Trophoblast cell (in vitro differentiated cells and primary cell): ENCODE measurements around the gene CEP63.

Source experiments
- DNase-seq, 2 donors: peaks; one replicate each; pipeline ENCODE4 v3.0.0-alpha.2; 2016
- H2AFZ ChIP-seq: 2 replicates; pipeline ENCODE4 v1.6.1; 2013; ENCODE audit warnings: low read length, moderate library complexity, mild to moderate bottlenecking; ENCODE audit not compliant: insufficient read depth, poor library complexity
- H2AK5ac ChIP-seq: 2 replicates; pipeline ENCODE4 v1.6.1; 2013; ENCODE audit warnings: mild to moderate bottlenecking, low read length
- H2BK120ac ChIP-seq: 2 replicates; pipeline ENCODE4 v1.6.1; 2013; ENCODE audit warnings: low read length, mild to moderate bottlenecking, moderate library complexity; ENCODE audit not compliant: insufficient read depth, poor library complexity
- H2BK12ac ChIP-seq: 2 replicates; pipeline ENCODE4 v1.6.1; 2013; ENCODE audit warnings: mild to moderate bottlenecking, low read length, moderate library complexity
- H2BK5ac ChIP-seq: 2 replicates; pipeline ENCODE4 v1.6.1; 2013; ENCODE audit warnings: low read length, low read depth, moderate library complexity, mild to moderate bottlenecking; ENCODE audit not compliant: poor library complexity
- H3K14ac ChIP-seq: 2 replicates; pipeline ENCODE4 v1.6.1; 2013; ENCODE audit warnings: mild to moderate bottlenecking, low read length
- H3K18ac ChIP-seq: 2 replicates; pipeline ENCODE4 v1.6.1; 2013; ENCODE audit warnings: mild to moderate bottlenecking, low read length
- H3K23ac ChIP-seq: 2 replicates; pipeline ENCODE4 v1.6.1; 2013; ENCODE audit warnings: low read length
- H3K27ac ChIP-seq: 2 replicates; pipeline ENCODE4 v1.5.1; 2013; ENCODE audit warnings: low read depth, mild to moderate bottlenecking, inconsistent platforms, low read length, moderate library complexity
- H3K27me3 ChIP-seq: 2 replicates; pipeline ENCODE4 v1.6.1; 2013; ENCODE audit warnings: inconsistent platforms, mild to moderate bottlenecking, low read length, moderate library complexity; ENCODE audit not compliant: insufficient read depth
- H3K36me3 ChIP-seq, 2 experiments: 1 replicate in 1 of 2; 2 replicates in 1 of 2; pipeline ENCODE4 v1.6.1; 2013; ENCODE audit warnings: low read length in 2 of 2, mild to moderate bottlenecking in 2 of 2, moderate library complexity in 1 of 2; ENCODE audit not compliant: insufficient read depth in 2 of 2, control insufficient read depth in 1 of 2
- H3K4ac ChIP-seq: 2 replicates; pipeline ENCODE4 v1.6.1; 2013; ENCODE audit warnings: low read depth, mild to moderate bottlenecking, low read length, moderate library complexity
- H3K4me1 ChIP-seq, 2 experiments: 1 replicate in 1 of 2; 2 replicates in 1 of 2; pipeline ENCODE4 v1.6.1; 2013; ENCODE audit warnings: low read length in 2 of 2, mild to moderate bottlenecking in 2 of 2, moderate library complexity in 1 of 2; ENCODE audit not compliant: insufficient read depth in 2 of 2, control insufficient read depth in 1 of 2
- H3K4me2 ChIP-seq: 2 replicates; pipeline ENCODE4 v1.6.1; 2013; ENCODE audit warnings: inconsistent platforms, mild to moderate bottlenecking, low read length, moderate library complexity
- H3K4me3 ChIP-seq: 2 replicates; pipeline ENCODE4 v1.5.1; 2013; ENCODE audit warnings: mild to moderate bottlenecking, low read depth, low read length, inconsistent platforms
- H3K79me1 ChIP-seq: one replicate; pipeline ENCODE4 v1.6.1; 2013; ENCODE audit warnings: low read length
- H3K79me2 ChIP-seq: 2 replicates; pipeline ENCODE4 v1.6.1; 2013; ENCODE audit warnings: low read length, mild to moderate bottlenecking; ENCODE audit not compliant: control insufficient read depth, insufficient read depth, poor library complexity
- H3K9ac ChIP-seq: 2 replicates; pipeline ENCODE4 v1.6.1; 2013; ENCODE audit warnings: mild to moderate bottlenecking, low read length
- H3K9me3 ChIP-seq: 2 replicates; pipeline ENCODE4 v1.6.1; 2013; ENCODE audit warnings: low read depth, mild to moderate bottlenecking, control low read depth, inconsistent platforms, low read length; ENCODE audit not compliant: insufficient read depth
- H4K12ac ChIP-seq: 2 replicates; pipeline ENCODE4 v1.6.1; 2013; ENCODE audit warnings: low read depth, mild to moderate bottlenecking, low read length, moderate library complexity
- H4K8ac ChIP-seq: 2 replicates; pipeline ENCODE4 v1.6.1; 2013; ENCODE audit warnings: low read depth, mild to moderate bottlenecking, low read length, moderate library complexity
- H4K91ac ChIP-seq: one replicate; pipeline ENCODE4 v1.6.1; 2013; ENCODE audit warnings: low read depth, mild to moderate bottlenecking, low read length, moderate library complexity
- WGBS: extraction: QIAGEN DNeasy Blood & Tissue Kit; methylation state at CpG from one replicate; pipeline ENCODE4 v1.1.7; 2013; ENCODE audit warnings: missing lambda C conversion rate; ENCODE audit not compliant: insufficient read length, insufficient coverage; ENCODE audit errors: extremely low coverage; 5-methylcytosine and 5-hydroxymethylcytosine counted together

The CEP63 gene

GRCh38 chr3:134527538-134528186, 41.8 kb downstream of the CEP63 start:
- H3K4me1 ChIP-seq, result no peaks in the 10 kb centered on the region
- no peak overlapping the region for H2AK5ac ChIP-seq
- no peak overlapping the region for H4K8ac ChIP-seq
- H3K4ac ChIP-seq, result no peak overlapping the region
- H3K4me2 ChIP-seq, result no peak overlapping the region
- H3K4me3 ChIP-seq, result no peak overlapping the region
- no peak overlapping the region for H3K27ac ChIP-seq
- no peak overlapping the region for H3K14ac ChIP-seq
- WGBS, result no CpG with 5 or more reads among the region's 7 CpGs
- H3K79me1 ChIP-seq, result no peaks in the 10 kb centered on the region
- DNase-seq, result no peak
- H2BK5ac ChIP-seq, result no peak overlapping the region
- H4K12ac ChIP-seq, result no peak overlapping the region
- H3K9ac ChIP-seq, result no peak overlapping the region
- H3K79me2 ChIP-seq, result no peaks in the 10 kb centered on the region
- no peak overlapping the region for H2BK120ac ChIP-seq
- no peak overlapping the region for H2AFZ ChIP-seq
- no peak overlapping the region for H3K23ac ChIP-seq
- no peaks in the 10 kb centered on the region for H3K27me3 ChIP-seq
- H3K36me3 ChIP-seq, result no peaks in the 10 kb centered on the region
- H3K18ac ChIP-seq, result no peak overlapping the region
- no peak overlapping the region for H4K91ac ChIP-seq
- H3K9me3 ChIP-seq, result peaks cover 2% of the 10 kb centered on the region
- H2BK12ac ChIP-seq, result no peak overlapping the region

- Histone ChIP-seq H3K4me1 (no peaks in the 10 kb centered on the region), H2BK120ac (no peak overlapping the region), H3K36me3 (peaks cover 0 to 5% of the 10 kb centered on the region in 2 experiments), H3K4me3 (no peak overlapping the region), H4K91ac (no peak overlapping the region), H3K4me2 (no peak overlapping the region), H2BK5ac (no peak overlapping the region), H4K8ac (no peak overlapping the region), H3K79me2 (no peaks in the 10 kb centered on the region), H3K27ac (no peak overlapping the region), H3K4ac (no peak overlapping the region), H3K14ac (no peak overlapping the region), H3K9me3 (no peaks in the 10 kb centered on the region), H2AFZ (no peak overlapping the region), H3K23ac (no peak overlapping the region), H4K12ac (no peak overlapping the region), H2AK5ac (no peak overlapping the region), H2BK12ac (no peak overlapping the region), H3K79me1 (no peaks in the 10 kb centered on the region), H3K18ac (no peak overlapping the region), H3K9ac (no peak overlapping the region), H3K27me3 (no peaks in the 10 kb centered on the region)
- DNase-seq, result no peak
- whole genome bisulfite sequencing, result no CpG with 5 or more reads among the region's 1 CpG
Observed at GRCh38 chr3:134533493-134533892, 47.6 kb downstream of the CEP63 start.

GRCh38 chr3:134535186-134535970, 49.5 kb downstream of the CEP63 start:
- Histone ChIP-seq H4K8ac (no peak overlapping the region), H3K27me3 (no peaks in the 10 kb centered on the region), H3K79me1 (no peaks in the 10 kb centered on the region), H3K9ac (no peak overlapping the region), H2AFZ (no peak overlapping the region), H3K18ac (no peak overlapping the region), H2BK12ac (no peak overlapping the region), H3K4me3 (no peak overlapping the region), H3K4ac (no peak overlapping the region), H3K23ac (no peak overlapping the region), H2BK5ac (no peak overlapping the region), H4K12ac (no peak overlapping the region), H2AK5ac (no peak overlapping the region), H3K79me2 (no peaks in the 10 kb centered on the region), H3K14ac (no peak overlapping the region), H3K36me3 (peaks cover 0 to 6% of the 10 kb centered on the region in 2 experiments), H4K91ac (no peak overlapping the region), H2BK120ac (no peak overlapping the region), H3K4me2 (no peak overlapping the region), H3K9me3 (no peaks in the 10 kb centered on the region), H3K27ac (no peak overlapping the region), H3K4me1 (no peaks in the 10 kb centered on the region)
- no CpG with 5 or more reads among the region's 4 CpGs for WGBS
- peak in 1 of 2 donors; percentile 62 for DNase-seq

GRCh38 chr3:134536781-134537180, 50.9 kb downstream of the CEP63 start:
- Histone ChIP-seq H3K36me3 (peaks cover 0 to 6% of the 10 kb centered on the region in 2 experiments), H2AFZ (no peak overlapping the region), H3K14ac (no peak overlapping the region), H4K91ac (no peak overlapping the region), H3K9me3 (no peaks in the 10 kb centered on the region), H3K9ac (no peak overlapping the region), H3K27me3 (no peaks in the 10 kb centered on the region), H3K27ac (no peak overlapping the region), H3K18ac (no peak overlapping the region), H2AK5ac (no peak overlapping the region), H2BK5ac (no peak overlapping the region), H2BK12ac (no peak overlapping the region), H4K12ac (no peak overlapping the region), H3K23ac (no peak overlapping the region), H3K4me2 (no peak overlapping the region), H3K4me1 (no peaks in the 10 kb centered on the region), H2BK120ac (no peak overlapping the region), H3K79me1 (no peaks in the 10 kb centered on the region), H3K79me2 (no peaks in the 10 kb centered on the region), H4K8ac (no peak overlapping the region), H3K4ac (no peak overlapping the region), H3K4me3 (no peak overlapping the region)
- DNase-seq, result peak in 1 of 2 donors; percentile 37
- no CpG with 5 or more reads among the region's 5 CpGs for WGBS
